Trophoblast cell (in vitro differentiated cells and primary cell): ENCODE measurements around the gene TBX15.

ENCODE experiments used
- DNase-seq, 2 donors: peaks; one replicate each; pipeline ENCODE4 v3.0.0-alpha.2; 2016
- H2AFZ ChIP-seq: 2 replicates; pipeline ENCODE4 v1.6.1; 2013; ENCODE audit warnings: low read length, moderate library complexity, mild to moderate bottlenecking; ENCODE audit not compliant: insufficient read depth, poor library complexity
- H2AK5ac ChIP-seq: 2 replicates; pipeline ENCODE4 v1.6.1; 2013; ENCODE audit warnings: mild to moderate bottlenecking, low read length
- H2BK120ac ChIP-seq: 2 replicates; pipeline ENCODE4 v1.6.1; 2013; ENCODE audit warnings: low read length, mild to moderate bottlenecking, moderate library complexity; ENCODE audit not compliant: insufficient read depth, poor library complexity
- H2BK12ac ChIP-seq: 2 replicates; pipeline ENCODE4 v1.6.1; 2013; ENCODE audit warnings: mild to moderate bottlenecking, low read length, moderate library complexity
- H2BK5ac ChIP-seq: 2 replicates; pipeline ENCODE4 v1.6.1; 2013; ENCODE audit warnings: low read length, low read depth, moderate library complexity, mild to moderate bottlenecking; ENCODE audit not compliant: poor library complexity
- H3K14ac ChIP-seq: 2 replicates; pipeline ENCODE4 v1.6.1; 2013; ENCODE audit warnings: mild to moderate bottlenecking, low read length
- H3K18ac ChIP-seq: 2 replicates; pipeline ENCODE4 v1.6.1; 2013; ENCODE audit warnings: mild to moderate bottlenecking, low read length
- H3K23ac ChIP-seq: 2 replicates; pipeline ENCODE4 v1.6.1; 2013; ENCODE audit warnings: low read length
- H3K27ac ChIP-seq: 2 replicates; pipeline ENCODE4 v1.5.1; 2013; ENCODE audit warnings: low read depth, mild to moderate bottlenecking, inconsistent platforms, low read length, moderate library complexity
- H3K27me3 ChIP-seq: 2 replicates; pipeline ENCODE4 v1.6.1; 2013; ENCODE audit warnings: inconsistent platforms, mild to moderate bottlenecking, low read length, moderate library complexity; ENCODE audit not compliant: insufficient read depth
- H3K36me3 ChIP-seq, 2 experiments: 1 replicate in 1 of 2; 2 replicates in 1 of 2; pipeline ENCODE4 v1.6.1; 2013; ENCODE audit warnings: low read length in 2 of 2, mild to moderate bottlenecking in 2 of 2, moderate library complexity in 1 of 2; ENCODE audit not compliant: insufficient read depth in 2 of 2, control insufficient read depth in 1 of 2
- H3K4ac ChIP-seq: 2 replicates; pipeline ENCODE4 v1.6.1; 2013; ENCODE audit warnings: low read depth, mild to moderate bottlenecking, low read length, moderate library complexity
- H3K4me1 ChIP-seq, 2 experiments: 1 replicate in 1 of 2; 2 replicates in 1 of 2; pipeline ENCODE4 v1.6.1; 2013; ENCODE audit warnings: low read length in 2 of 2, mild to moderate bottlenecking in 2 of 2, moderate library complexity in 1 of 2; ENCODE audit not compliant: insufficient read depth in 2 of 2, control insufficient read depth in 1 of 2
- H3K4me2 ChIP-seq: 2 replicates; pipeline ENCODE4 v1.6.1; 2013; ENCODE audit warnings: inconsistent platforms, mild to moderate bottlenecking, low read length, moderate library complexity
- H3K4me3 ChIP-seq: 2 replicates; pipeline ENCODE4 v1.5.1; 2013; ENCODE audit warnings: mild to moderate bottlenecking, low read depth, low read length, inconsistent platforms
- H3K79me1 ChIP-seq: one replicate; pipeline ENCODE4 v1.6.1; 2013; ENCODE audit warnings: low read length
- H3K79me2 ChIP-seq: 2 replicates; pipeline ENCODE4 v1.6.1; 2013; ENCODE audit warnings: low read length, mild to moderate bottlenecking; ENCODE audit not compliant: control insufficient read depth, insufficient read depth, poor library complexity
- H3K9ac ChIP-seq: 2 replicates; pipeline ENCODE4 v1.6.1; 2013; ENCODE audit warnings: mild to moderate bottlenecking, low read length
- H3K9me3 ChIP-seq: 2 replicates; pipeline ENCODE4 v1.6.1; 2013; ENCODE audit warnings: low read depth, mild to moderate bottlenecking, control low read depth, inconsistent platforms, low read length; ENCODE audit not compliant: insufficient read depth
- H4K12ac ChIP-seq: 2 replicates; pipeline ENCODE4 v1.6.1; 2013; ENCODE audit warnings: low read depth, mild to moderate bottlenecking, low read length, moderate library complexity
- H4K8ac ChIP-seq: 2 replicates; pipeline ENCODE4 v1.6.1; 2013; ENCODE audit warnings: low read depth, mild to moderate bottlenecking, low read length, moderate library complexity
- H4K91ac ChIP-seq: one replicate; pipeline ENCODE4 v1.6.1; 2013; ENCODE audit warnings: low read depth, mild to moderate bottlenecking, low read length, moderate library complexity
- WGBS: extraction: QIAGEN DNeasy Blood & Tissue Kit; methylation state at CpG from one replicate; pipeline ENCODE4 v1.1.7; 2013; ENCODE audit warnings: missing lambda C conversion rate; ENCODE audit not compliant: insufficient read length, insufficient coverage; ENCODE audit errors: extremely low coverage; 5-methylcytosine and 5-hydroxymethylcytosine counted together

Gene TBX15

GRCh38 chr1:118900643-118901440 is 87.3 kb downstream of the TBX15 start:
- Histone ChIP-seq H3K4me2 (no peak overlapping the region), H2AK5ac (no peak overlapping the region), H3K4ac (no peak overlapping the region), H3K23ac (no peak overlapping the region), H4K8ac (no peak overlapping the region), H3K79me2 (no peaks in the 10 kb centered on the region), H2BK120ac (no peak overlapping the region), H3K14ac (no peak overlapping the region), H3K27me3 (no peaks in the 10 kb centered on the region), H3K4me1 (no peaks in the 10 kb centered on the region), H2AFZ (no peak overlapping the region), H3K4me3 (no peak overlapping the region), H3K9ac (no peak overlapping the region), H3K79me1 (no peaks in the 10 kb centered on the region), H4K91ac (no peak overlapping the region), H3K9me3 (no peaks in the 10 kb centered on the region), H2BK12ac (no peak overlapping the region), H4K12ac (no peak overlapping the region), H2BK5ac (no peak overlapping the region), H3K27ac (no peak overlapping the region), H3K18ac (no peak overlapping the region), H3K36me3 (no peaks in the 10 kb centered on the region)
- DNase-seq: no peak

GRCh38 chr1:118899340-118899739 is 88.8 kb downstream of the TBX15 start:
- no peak overlapping the region for H4K8ac ChIP-seq
- H2BK5ac ChIP-seq: no peak overlapping the region
- H3K9ac ChIP-seq: no peak overlapping the region
- no peaks in the 10 kb centered on the region for H3K9me3 ChIP-seq
- no peaks in the 10 kb centered on the region for H3K36me3 ChIP-seq
- H2BK120ac ChIP-seq: no peak overlapping the region
- H3K79me1 ChIP-seq: no peaks in the 10 kb centered on the region
- no peak overlapping the region for H2BK12ac ChIP-seq
- H3K18ac ChIP-seq: no peak overlapping the region
- H3K4ac ChIP-seq: no peak overlapping the region
- no peaks in the 10 kb centered on the region for H3K79me2 ChIP-seq
- H3K27me3 ChIP-seq: no peaks in the 10 kb centered on the region
- no CpG with 5 or more reads among the region's 3 CpGs for WGBS
- no peak overlapping the region for H2AFZ ChIP-seq
- H2AK5ac ChIP-seq: no peak overlapping the region
- no peaks in the 10 kb centered on the region for H3K4me1 ChIP-seq
- H3K4me3 ChIP-seq: no peak overlapping the region
- DNase-seq: no peak
- H3K4me2 ChIP-seq: no peak overlapping the region
- H3K14ac ChIP-seq: no peak overlapping the region
- no peak overlapping the region for H4K91ac ChIP-seq
- H3K23ac ChIP-seq: no peak overlapping the region
- no peak overlapping the region for H4K12ac ChIP-seq
- no peak overlapping the region for H3K27ac ChIP-seq

DNA sequence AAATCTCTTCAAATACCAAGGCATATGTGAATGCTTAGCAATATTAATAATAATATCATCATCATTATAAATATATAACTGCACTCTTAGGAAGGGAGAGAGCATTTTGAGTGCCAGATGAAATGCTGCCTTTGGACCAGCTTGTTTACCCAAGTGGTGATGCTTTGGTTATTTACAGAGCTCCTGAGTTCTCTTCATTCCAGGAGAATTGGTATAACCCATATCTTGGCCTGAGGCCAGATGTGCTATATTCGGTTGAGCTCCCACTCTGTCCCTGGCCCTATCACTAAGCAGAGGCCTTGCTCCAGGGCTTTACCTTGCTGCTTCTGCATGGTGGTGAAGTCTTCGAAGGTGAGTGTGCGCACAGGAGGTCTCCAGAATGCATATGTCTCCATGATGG is 89.4 kb downstream of the TBX15 start:
- DNase-seq: no peak
- Histone ChIP-seq H3K9me3 (no peaks in the 10 kb centered on the region), H3K4me3 (no peak overlapping the region), H3K9ac (no peak overlapping the region), H3K4ac (no peak overlapping the region), H2BK12ac (no peak overlapping the region), H4K8ac (no peak overlapping the region), H2BK5ac (no peak overlapping the region), H3K36me3 (no peaks in the 10 kb centered on the region), H3K27me3 (no peaks in the 10 kb centered on the region), H3K79me2 (no peaks in the 10 kb centered on the region), H3K23ac (no peak overlapping the region), H2AK5ac (no peak overlapping the region), H4K12ac (no peak overlapping the region), H3K14ac (no peak overlapping the region), H3K18ac (no peak overlapping the region), H3K27ac (no peak overlapping the region), H2BK120ac (no peak overlapping the region), H2AFZ (no peak overlapping the region), H3K79me1 (no peaks in the 10 kb centered on the region), H4K91ac (no peak overlapping the region), H3K4me1 (no peaks in the 10 kb centered on the region), H3K4me2 (no peak overlapping the region)
- no CpG with 5 or more reads among the region's 3 CpGs for WGBS

DNA sequence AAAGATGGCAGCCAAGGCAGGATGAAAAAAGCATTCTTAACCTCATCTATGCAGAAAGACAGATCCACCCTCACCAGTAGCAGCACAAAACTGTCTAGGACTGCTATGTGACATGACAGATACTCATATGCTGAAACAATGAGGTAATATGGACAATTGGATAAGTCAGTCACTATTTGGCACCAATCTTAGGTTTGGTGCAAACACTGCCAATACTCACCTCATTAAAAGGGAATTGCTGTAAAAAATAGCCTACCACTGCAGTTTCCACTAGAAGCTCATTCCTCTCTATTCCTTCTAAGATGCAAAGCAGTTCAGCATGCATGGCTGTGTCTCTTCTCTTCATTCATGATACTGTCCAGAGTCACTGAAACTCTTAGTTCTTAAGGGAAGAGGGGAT is 91.7 kb downstream of the TBX15 start:
- H3K18ac ChIP-seq: no peak overlapping the region

More for the DNA sequence above, 91.7 kb downstream of the TBX15 start:
- Histone ChIP-seq H2BK12ac (no peak overlapping the region), H4K8ac (no peak overlapping the region), H2AFZ (no peak overlapping the region), H2AK5ac (no peak overlapping the region), H3K9me3 (no peaks in the 10 kb centered on the region), H3K9ac (no peak overlapping the region), H3K79me1 (no peaks in the 10 kb centered on the region), H2BK5ac (no peak overlapping the region), H3K4me1 (no peaks in the 10 kb centered on the region), H3K4ac (no peak overlapping the region), H2BK120ac (no peak overlapping the region), H3K27me3 (no peaks in the 10 kb centered on the region), H3K79me2 (no peaks in the 10 kb centered on the region), H3K14ac (no peak overlapping the region), H4K91ac (no peak overlapping the region), H3K4me2 (no peak overlapping the region), H3K4me3 (no peak overlapping the region), H4K12ac (no peak overlapping the region), H3K23ac (no peak overlapping the region), H3K36me3 (no peaks in the 10 kb centered on the region), H3K27ac (no peak overlapping the region)
- DNase-seq: no peak
